ENCODE data around the gene HOMER3. TPM values are rescaled to one million over a fixed set of nuclear protein-coding genes. Genes with fewer than 3 reads are reported as not detected.

The HOMER3 gene
- total RNA-seq, 1 donor from 2014 or later = 68.9 TPM

DNA sequence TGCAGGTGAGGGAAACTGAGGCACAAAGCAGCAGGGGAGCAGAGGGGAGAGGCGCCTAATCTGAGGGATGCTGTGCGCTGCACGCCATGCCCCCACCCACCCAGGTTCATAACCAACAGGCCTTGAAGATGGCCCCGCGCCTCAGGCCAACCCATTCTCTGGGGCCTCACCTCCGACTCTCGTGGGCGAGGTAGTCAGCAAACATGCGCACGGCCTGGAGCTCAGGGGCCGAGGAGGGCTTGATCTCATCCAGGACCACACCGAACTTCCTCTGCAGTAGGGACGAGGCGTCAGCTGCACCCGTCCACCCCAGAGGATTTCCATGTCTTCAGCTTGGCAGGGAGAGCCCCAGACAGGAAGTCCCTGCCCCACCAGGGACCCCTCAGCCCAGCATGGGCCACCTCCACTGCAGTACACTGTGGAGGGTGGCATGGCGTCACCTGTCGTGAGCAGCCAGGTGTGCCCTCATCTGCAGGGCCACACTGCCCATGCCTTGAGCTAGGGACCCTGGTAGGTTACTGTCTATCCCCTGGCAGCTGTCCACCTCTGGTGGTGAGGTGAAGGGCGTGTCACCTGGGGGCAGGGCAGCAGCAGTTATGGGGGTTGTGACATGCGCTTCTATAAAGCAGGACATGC, 30.1 kb downstream of the HOMER3 start:
- H3K9me3 Mint-ChIP-seq (ENCODE audit: unreplicated experiment) = no peaks in the 10 kb centered on the region
- H3K36me3 Mint-ChIP-seq (ENCODE audit: unreplicated experiment) = peaks cover 10% of the 10 kb centered on the region
- no peak for DNase-seq (ENCODE audit: extremely low spot score, unreplicated experiment)
- H3K4me1 Mint-ChIP-seq (ENCODE audit: unreplicated experiment) = peaks cover 2% of the 10 kb centered on the region
- TF ChIP-seq CTCF (IDR thresholded peaks at IDR 0.05) = no peak
- no peak overlapping the region for H3K4me3 Mint-ChIP-seq (ENCODE audit: unreplicated experiment)
- no peak overlapping the region for H3K27ac Mint-ChIP-seq (ENCODE audit: unreplicated experiment)
- H3K27me3 Mint-ChIP-seq (ENCODE audit: unreplicated experiment) = no peaks in the 10 kb centered on the region

- Mint-ChIP-seq H3K36me3 (ENCODE audit: unreplicated experiment) (peaks cover 12% of the 10 kb centered on the region), H3K4me3 (ENCODE audit: unreplicated experiment) (no peak overlapping the region), H3K27me3 (ENCODE audit: unreplicated experiment) (no peaks in the 10 kb centered on the region), H3K9me3 (ENCODE audit: unreplicated experiment) (no peaks in the 10 kb centered on the region), H3K27ac (ENCODE audit: unreplicated experiment) (no peak overlapping the region), H3K4me1 (ENCODE audit: unreplicated experiment) (no peaks in the 10 kb centered on the region)
- TF ChIP-seq CTCF (IDR thresholded peaks at IDR 0.05) = no peak
- DNase-seq (ENCODE audit: extremely low spot score, unreplicated experiment) = no peak
Measured at GRCh38 chr19:18910010-18910409, 31.0 kb downstream of the HOMER3 start.

DNA sequence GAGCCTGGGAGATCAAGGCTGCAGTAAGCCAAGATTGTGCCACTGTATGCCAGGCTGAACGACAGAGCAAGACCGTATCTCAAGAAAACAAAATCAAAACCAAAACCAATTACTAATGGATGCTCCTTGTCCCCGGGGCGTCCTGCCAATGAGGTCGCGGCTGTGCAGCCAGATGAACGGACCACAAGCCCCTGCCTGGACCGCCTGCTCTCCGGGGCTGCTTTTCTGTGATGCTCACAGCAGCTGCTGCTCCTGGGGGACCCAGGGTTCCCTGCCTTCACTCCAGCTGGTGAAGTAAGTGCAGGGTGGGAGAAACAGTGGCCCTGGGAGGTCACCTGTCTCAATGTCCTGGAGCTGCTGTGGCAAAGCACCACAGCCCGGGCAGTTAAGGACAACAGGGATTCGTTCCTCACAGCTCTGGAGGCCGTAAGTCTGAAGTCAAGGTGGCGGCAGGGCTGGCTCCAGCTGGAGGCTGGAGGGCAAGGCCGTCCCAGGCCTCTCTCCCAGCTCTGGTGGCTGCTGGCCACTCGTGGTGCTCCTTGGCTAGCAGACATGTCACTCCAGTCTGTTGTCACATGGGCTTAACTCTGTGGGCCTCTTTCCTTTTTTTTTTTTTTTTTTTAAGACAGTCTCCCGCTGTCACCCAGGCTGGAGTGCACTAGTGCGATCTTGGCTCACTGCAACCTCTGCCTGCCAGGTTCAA, 31.9 kb downstream of the HOMER3 start:
- Mint-ChIP-seq H3K27ac (ENCODE audit: unreplicated experiment) (no peak overlapping the region), H3K36me3 (ENCODE audit: unreplicated experiment) (peaks cover 14% of the 10 kb centered on the region), H3K4me3 (ENCODE audit: unreplicated experiment) (no peak overlapping the region), H3K27me3 (ENCODE audit: unreplicated experiment) (no peaks in the 10 kb centered on the region), H3K4me1 (ENCODE audit: unreplicated experiment) (no peaks in the 10 kb centered on the region), H3K9me3 (ENCODE audit: unreplicated experiment) (no peaks in the 10 kb centered on the region)
- DNase-seq (ENCODE audit: extremely low spot score, unreplicated experiment) = no peak
- no peak for TF ChIP-seq CTCF (IDR thresholded peaks at IDR 0.05)

GRCh38 chr19:18906605-18907519, 34.2 kb downstream of the HOMER3 start:
- Mint-ChIP-seq H3K9me3 (ENCODE audit: unreplicated experiment) (no peaks in the 10 kb centered on the region), H3K27ac (ENCODE audit: unreplicated experiment) (no peak overlapping the region), H3K36me3 (ENCODE audit: unreplicated experiment) (peaks cover 8% of the 10 kb centered on the region), H3K4me3 (ENCODE audit: unreplicated experiment) (no peak overlapping the region), H3K4me1 (ENCODE audit: unreplicated experiment) (no peaks in the 10 kb centered on the region), H3K27me3 (ENCODE audit: unreplicated experiment) (no peaks in the 10 kb centered on the region)
- TF ChIP-seq CTCF (IDR thresholded peaks at IDR 0.05) = no peak
- peak; percentile 83 for DNase-seq (ENCODE audit: extremely low spot score, unreplicated experiment)
